ENCODE measurements around the gene ABCA4. TPM values are rescaled to one million over a fixed set of nuclear protein-coding genes. Genes with fewer than 3 reads are reported as not detected.

Gene ABCA4
- total RNA-seq, 2 donors from 2014 or later, result under 0.01 TPM

DNA sequence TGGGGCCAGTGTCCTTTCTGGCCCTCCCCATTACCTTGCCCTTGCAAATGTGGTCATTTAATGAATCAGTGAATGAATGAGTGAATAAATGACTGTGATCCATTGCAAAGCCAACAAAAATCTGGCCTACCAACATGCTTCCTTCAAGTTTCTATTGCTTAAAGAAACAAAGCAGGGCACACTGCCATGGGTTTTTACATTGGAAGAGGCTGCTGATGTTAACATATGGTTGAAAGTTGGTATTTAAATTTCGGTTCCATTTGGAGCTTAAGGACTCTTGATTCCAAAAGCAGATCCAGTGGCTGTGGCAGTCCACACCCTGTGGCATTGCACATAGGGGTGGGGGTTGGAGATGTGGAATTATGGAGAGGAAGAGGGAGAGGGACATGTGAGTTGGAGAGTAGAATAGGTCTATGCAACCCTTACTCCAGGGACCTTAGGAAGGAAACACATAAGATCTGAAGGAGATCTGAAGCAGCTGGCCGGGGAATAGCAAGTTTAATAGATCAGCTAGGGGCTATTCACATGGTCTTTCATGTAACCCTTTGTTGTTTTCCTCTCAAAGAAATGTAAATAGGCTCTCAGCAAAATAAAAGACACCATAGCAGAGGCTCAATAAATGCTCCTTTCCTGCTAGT is 7.2 kb downstream of the ABCA4 start:
- Histone ChIP-seq H3K4me1 (no peaks in the 10 kb centered on the region), H3K27me3 (no peaks in the 10 kb centered on the region), H3K27ac (no peak overlapping the region), H3K36me3 (replicated peaks in 1 of 2; ENCODE audit: insufficient read depth in 1 of 2, low read depth in 2 of 2) (no peaks in the 10 kb centered on the region), H3K4me3 (no peak overlapping the region), H3K9me3 (no peaks in the 10 kb centered on the region)
- ATAC-seq (no peak), DNase-seq (no peak)
- TF ChIP-seq, protein P1, sequence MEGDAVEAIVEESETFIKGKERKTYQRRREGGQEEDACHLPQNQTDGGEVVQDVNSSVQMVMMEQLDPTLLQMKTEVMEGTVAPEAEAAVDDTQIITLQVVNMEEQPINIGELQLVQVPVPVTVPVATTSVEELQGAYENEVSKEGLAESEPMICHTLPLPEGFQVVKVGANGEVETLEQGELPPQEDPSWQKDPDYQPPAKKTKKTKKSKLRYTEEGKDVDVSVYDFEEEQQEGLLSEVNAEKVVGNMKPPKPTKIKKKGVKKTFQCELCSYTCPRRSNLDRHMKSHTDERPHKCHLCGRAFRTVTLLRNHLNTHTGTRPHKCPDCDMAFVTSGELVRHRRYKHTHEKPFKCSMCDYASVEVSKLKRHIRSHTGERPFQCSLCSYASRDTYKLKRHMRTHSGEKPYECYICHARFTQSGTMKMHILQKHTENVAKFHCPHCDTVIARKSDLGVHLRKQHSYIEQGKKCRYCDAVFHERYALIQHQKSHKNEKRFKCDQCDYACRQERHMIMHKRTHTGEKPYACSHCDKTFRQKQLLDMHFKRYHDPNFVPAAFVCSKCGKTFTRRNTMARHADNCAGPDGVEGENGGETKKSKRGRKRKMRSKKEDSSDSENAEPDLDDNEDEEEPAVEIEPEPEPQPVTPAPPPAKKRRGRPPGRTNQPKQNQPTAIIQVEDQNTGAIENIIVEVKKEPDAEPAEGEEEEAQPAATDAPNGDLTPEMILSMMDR (IDR thresholded peaks at IDR 0.05), result no peak
- TF ChIP-seq POLR2A (IDR thresholded peaks at IDR 0.05), result no peak
- 68 to 84% methylated on average over 2 of the region's 2 CpGs for WGBS, 2 donors
- intact Hi-C loops (cut with DNase I), result no loop called here

DNA sequence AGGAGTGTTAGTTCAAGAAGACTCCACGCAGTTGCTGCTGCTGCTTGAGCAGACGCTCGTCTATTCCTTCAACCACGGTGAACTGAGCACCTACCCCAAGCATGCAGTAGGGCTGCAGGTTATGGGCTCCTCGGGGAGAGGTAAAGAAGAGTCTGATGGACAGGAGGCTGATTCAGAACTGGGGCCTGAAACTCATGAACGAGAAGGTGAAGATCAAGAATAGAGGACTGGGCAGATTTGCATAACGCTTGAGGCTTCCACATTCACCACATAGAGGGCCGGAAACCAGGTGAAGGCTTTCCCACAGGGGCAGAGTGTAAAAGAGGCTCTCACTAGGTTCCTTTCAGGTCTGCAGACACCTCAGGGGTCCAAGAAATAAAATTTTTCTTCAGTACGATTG is 9.1 kb downstream of the ABCA4 start:
- DNase-seq (no peak), ATAC-seq (no peak)
- no peaks in the 10 kb centered on the region for H3K27me3 ChIP-seq
- H3K27ac ChIP-seq, result no peak overlapping the region
- 73 to 75% methylated on average over 9 of the region's 9 CpGs for WGBS, 2 donors
- H3K9me3 ChIP-seq, result no peaks in the 10 kb centered on the region
- intact Hi-C loops (cut with DNase I), result no loop called here
- TF ChIP-seq, protein P1 (IDR thresholded peaks at IDR 0.05), result no peak
- TF ChIP-seq POLR2A (IDR thresholded peaks at IDR 0.05), result no peak
- no peaks in the 10 kb centered on the region for H3K36me3 ChIP-seq (replicated peaks in 1 of 2; ENCODE audit: insufficient read depth in 1 of 2, low read depth in 2 of 2)
- no peaks in the 10 kb centered on the region for H3K4me1 ChIP-seq
- H3K4me3 ChIP-seq, result no peak overlapping the region

DNA sequence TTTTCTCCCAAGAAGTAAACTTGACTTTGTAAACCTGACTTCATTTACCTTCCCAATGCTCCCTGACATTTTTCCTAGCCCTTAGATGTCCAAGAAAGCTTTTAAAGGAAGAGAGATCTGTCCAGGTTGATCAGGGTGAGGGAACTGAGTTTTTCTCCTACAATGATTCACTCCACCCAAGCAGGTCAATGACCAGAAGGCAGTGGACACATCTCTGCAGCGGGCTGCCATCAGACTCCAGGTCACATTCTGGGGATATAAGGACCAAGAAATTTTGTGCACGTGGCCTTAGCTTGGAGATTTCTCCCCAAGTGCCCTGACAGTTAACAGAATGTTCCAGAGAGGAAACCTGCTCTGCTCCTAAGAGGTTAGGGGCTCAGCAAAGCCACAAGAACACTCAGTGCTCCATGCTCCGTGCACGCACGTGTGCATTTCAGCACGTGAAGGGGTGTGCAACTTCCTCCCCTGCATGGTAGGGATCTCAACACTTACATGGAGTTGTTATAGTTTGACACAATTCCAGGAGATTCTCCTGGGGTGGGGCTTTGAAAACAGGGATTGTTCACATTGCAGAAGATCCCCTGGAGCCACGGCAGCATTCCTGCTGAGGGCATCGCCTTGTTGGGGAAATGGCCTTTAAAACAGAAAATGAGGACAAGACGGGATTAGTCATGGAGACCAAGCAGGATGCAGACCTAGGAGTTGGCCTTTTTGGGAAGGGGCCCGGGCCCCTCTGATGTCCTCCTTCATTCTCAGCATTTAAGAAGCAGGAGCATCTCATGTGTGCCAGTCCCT is 9.8 kb downstream of the ABCA4 start:
- Histone ChIP-seq H3K4me1 (no peaks in the 10 kb centered on the region), H3K4me3 (no peak overlapping the region), H3K36me3 (replicated peaks in 1 of 2; ENCODE audit: insufficient read depth in 1 of 2, low read depth in 2 of 2) (no peaks in the 10 kb centered on the region), H3K9me3 (no peaks in the 10 kb centered on the region), H3K27me3 (no peaks in the 10 kb centered on the region), H3K27ac (no peak overlapping the region)
- DNase-seq (no peak), ATAC-seq (no peak)
- TF ChIP-seq POLR2A (IDR thresholded peaks at IDR 0.05), result no peak
- TF ChIP-seq, protein P1 (IDR thresholded peaks at IDR 0.05), result no peak
- 82 to 88% methylated on average over 10 of the region's 10 CpGs for WGBS, 2 donors
- intact Hi-C loops (cut with DNase I), result no loop called here

DNA sequence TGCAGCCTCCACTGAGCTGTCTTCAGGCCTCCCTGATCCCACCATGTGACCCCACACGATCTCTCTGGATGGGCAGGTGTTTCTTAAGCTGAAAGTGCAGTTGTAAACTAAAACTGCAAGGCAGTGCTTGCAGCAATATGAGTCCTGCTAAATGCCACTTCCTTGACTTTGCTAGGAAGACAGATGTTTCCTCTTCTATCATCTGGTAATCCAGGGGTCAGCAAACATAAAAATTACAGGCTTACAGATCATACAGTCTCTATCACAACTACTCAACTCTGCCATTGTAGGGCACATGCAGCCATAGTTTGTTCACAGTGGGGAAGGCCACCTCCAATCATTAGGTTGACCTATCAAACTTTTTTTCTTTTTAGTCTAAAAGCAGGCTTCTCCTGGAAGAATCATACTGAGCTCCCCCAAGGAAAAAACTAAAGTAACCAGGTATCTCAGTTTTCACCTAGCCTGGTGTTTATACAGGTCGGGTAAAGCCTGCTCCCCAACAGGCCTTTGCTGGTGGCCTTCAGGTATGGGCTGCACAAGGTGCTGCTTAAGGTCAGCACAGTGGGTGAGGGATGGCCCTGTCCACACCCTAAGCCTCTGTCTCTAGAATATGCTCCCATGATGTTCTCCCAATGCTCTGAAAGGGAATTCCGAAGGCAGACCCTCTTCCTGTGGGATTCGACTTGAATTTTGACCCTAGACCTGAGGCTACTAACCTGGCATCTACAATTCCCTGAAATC is 10.8 kb downstream of the ABCA4 start:
- Histone ChIP-seq H3K27ac (no peak overlapping the region), H3K4me3 (no peak overlapping the region), H3K27me3 (no peaks in the 10 kb centered on the region), H3K4me1 (no peaks in the 10 kb centered on the region), H3K36me3 (replicated peaks in 1 of 2; ENCODE audit: insufficient read depth in 1 of 2, low read depth in 2 of 2) (no peaks in the 10 kb centered on the region), H3K9me3 (no peaks in the 10 kb centered on the region)
- TF ChIP-seq POLR2A (IDR thresholded peaks at IDR 0.05), result no peak
- TF ChIP-seq, protein P1 (IDR thresholded peaks at IDR 0.05), result no peak
- 74% methylated on average over 4 of the region's 4 CpGs for WGBS, 2 donors
- intact Hi-C loops (cut with DNase I), result no loop called here
- no peak for DNase-seq
- ATAC-seq, result no peak
